HG03460 (cell line): ENCODE results near the gene TSC22D2.
A peak's percentile ranks its signal among the peaks of the same experiment; 100 is the strongest.

ENCODE experiments used
- ATAC-seq: cut with Tn5 transposase; IDR thresholded peaks from one replicate; pipeline ENCODE4 v1.9.1; 2021; ENCODE audit not compliant: unreplicated experiment

Gene TSC22D2

DNA sequence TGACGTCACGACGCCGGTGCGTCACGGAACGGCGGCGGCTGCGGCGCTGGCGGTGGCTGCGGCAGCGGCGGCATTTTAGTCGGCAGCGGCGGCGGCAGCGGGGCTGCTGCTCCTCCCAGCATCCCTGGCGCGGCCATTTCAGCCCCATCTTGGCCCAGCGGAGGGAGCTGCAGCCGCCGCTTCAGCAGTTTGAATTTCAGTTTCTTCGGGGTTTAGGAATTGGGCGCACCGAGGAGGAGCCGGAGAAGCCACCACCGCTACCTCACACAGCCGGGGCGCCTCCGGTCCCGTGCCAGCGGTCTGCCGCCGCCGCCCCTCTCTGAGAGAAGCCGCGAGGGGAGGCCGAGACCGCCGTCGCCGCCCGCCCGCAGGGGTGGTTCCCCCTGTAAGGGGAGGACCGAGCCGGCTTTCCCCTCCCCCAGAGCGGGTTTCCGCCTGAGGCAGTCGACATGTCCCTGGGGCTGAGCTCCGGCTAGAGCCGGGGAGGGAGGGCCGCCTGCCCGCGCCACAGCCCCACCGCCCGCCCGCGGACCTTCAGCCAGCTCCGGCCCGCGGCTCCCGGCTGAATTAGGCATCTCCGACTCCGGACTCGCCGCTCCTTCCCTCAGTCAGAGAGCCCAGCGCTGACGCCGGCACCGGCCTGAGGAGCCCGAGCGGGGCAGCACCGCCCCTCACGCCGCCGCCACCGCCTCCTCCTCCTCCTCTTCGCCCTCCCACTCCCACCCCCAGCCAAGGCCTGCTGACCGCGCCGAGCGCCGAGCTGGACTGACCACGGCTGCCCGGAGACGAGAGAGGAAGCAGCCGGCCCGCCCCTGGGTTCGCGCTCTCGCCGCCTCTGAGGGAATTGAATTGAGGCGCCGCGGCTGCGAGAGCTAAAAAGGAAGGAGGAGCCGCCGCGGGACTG, at the start of gene TSC22D2:
Gene TSC22D2, plus strand, starts transcription at position 78 of the 904 bp plus-strand sequence. CDS start 1,053 bp downstream, outside the sequence.
- peak; percentile 58 for ATAC-seq

- no peak for ATAC-seq
Observed at GRCh38 chr3:150359381-150359780, 48.7 kb upstream of the TSC22D2 start.

GRCh38 chr3:150360966-150361365, 47.1 kb upstream of the TSC22D2 start:
- no peak for ATAC-seq

DNA sequence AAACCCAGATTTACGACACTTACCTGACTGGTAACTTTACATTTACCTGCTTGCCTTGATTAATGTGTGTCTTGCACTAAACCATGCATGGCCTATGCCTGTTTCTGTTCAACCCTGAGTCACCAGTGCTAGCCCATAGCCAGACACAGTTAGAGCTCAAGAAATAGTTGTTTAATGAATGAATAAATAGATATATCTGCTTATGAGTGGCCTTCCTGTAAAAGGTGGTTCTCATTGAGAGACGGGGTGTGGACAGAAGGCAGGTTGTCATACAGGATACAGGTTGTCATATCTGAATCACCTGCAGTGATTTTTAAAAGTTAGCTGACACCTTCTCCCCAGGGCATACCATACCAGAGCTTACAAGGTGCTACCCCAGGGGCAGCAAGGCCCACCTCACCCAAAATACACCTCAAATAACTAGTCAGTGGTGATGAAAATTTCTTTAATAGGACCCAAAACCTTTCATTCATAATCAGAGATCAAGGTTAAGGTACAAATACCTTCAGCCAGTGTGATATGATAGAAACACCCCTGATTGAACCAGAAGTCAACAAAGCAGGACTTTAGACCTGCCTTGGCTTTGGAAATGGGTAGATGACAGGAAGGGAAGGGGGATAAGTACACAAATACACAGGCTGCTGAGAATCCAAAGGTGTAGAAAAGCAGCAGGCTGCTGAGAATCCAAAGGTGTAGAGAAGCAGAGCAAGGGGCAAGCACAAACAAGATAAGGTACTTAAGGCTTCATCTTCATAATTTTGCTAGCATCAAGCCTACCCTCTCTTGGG, 45.4 kb upstream of the TSC22D2 start:
- ATAC-seq: no peak

- no peak for ATAC-seq
Observed at GRCh38 chr3:150363420-150363819, 44.7 kb upstream of the TSC22D2 start.

DNA sequence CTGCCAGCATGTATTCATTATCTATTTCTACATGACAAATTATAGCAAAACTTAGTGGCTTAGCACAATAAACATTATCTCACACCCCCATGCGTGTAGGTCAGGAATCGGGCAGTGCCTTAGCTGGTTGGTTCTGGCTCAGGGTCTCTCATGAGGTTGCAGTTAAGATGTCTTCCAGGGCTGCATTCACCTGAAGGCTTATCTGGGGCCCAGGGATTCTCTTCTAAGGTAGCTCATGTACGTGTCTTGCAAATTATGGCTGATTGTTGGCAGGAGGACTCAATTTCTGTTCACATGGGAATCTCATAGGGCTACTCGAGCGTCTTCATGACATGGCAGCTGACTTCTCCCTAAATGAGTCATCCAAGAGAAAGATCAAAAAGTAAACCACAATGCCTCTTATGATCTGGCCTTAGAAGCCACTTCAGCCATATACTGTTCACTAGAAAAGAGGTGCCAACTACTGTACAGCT, 42.9 kb upstream of the TSC22D2 start:
- ATAC-seq: no peak

DNA sequence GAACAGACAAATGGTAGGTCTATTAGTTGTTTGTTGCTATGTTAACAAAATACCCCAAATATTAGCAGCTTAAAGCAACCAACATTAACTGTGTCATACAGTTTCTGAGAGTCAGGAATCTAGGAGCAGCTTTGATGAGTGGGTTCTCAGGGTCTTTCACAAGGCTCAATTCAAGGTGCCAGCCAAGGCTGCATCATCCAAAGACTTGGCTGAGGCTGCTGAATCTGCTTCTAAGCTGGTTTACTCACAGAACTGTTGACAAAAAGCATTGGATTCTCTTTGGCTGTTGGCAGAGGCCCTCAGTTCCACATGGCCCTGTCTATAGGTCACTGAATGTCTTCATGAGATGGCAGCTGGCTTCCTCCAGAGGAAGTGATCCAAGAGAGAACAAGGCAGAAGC, 40.3 kb upstream of the TSC22D2 start:
- no peak for ATAC-seq

DNA sequence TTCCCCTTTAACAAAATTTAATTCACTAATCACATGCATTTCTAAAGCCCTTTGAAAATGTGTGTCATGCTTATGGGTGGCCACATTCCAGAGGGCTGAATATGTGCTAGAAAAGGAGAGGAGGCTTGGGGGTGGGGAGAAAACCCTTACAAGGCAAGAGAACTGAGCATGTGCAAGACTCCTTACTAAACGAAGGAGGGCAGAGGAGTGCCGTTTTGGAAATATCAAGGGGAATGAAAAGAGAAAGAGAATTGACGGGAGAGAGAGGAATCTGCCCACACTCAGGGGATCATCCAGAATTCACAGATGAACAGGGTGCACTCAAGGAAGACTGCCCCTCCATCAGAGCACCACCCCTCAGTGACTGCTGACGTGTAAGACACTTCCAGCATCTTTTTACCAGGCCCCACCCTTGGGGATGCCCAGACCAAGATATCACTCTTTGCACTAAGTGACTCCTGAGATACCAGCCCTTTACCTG, 37.9 kb upstream of the TSC22D2 start:
- ATAC-seq: no peak

- ATAC-seq: no peak
Observed at GRCh38 chr3:150370999-150371398, 37.1 kb upstream of the TSC22D2 start.

GRCh38 chr3:150371741-150372254, 36.3 kb upstream of the TSC22D2 start:
- no peak for ATAC-seq

DNA sequence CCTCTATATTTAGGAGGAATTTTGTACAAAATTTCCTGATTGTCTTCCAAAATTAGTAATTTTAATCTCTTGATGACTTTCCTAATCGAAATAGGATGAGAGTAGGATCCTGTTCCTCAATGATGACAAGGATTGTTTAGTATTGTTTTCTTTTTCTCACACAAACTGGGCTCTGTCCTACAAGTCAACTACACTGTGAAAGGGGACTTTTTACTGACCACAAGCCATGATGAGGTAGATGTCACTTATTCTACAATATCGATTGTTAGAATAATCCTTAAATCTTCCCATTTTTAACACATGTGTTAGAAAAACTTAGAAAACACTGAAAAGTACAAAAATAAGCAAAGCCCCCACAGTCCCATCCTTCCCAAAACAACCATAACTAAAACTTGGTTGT, 35.8 kb upstream of the TSC22D2 start:
- ATAC-seq: no peak

- ATAC-seq: no peak
Observed at GRCh38 chr3:150372722-150373121, 35.4 kb upstream of the TSC22D2 start.

DNA sequence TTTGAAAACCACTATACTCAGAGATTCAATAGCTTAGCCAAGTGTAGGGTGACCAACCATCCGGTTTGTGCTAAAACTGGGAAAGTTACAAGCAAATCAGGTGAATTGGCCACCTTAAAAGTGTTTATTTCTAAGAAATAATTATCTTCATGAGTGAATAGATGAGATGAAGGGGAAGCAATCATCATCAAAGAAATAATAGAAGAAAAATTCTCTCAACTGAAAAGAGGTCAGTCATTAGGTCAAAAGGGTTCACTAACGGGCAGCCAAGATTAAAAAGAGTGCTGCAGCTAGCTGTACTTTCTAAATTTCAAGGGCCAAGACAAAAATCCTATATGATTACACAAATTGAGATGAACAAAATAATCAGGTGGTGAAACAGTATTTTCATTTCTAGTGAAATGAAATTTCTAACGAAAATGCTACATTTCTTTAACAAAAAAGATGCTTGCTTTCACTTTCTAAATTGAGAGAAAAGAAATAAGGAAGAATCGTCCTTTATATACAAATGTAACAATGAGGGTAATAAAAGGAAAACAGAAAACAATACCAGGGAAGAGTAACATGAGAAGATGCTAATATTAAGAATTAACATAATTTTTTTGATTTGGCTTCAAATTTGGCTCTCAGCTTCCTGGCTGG, 34.7 kb upstream of the TSC22D2 start:
- ATAC-seq: no peak

DNA sequence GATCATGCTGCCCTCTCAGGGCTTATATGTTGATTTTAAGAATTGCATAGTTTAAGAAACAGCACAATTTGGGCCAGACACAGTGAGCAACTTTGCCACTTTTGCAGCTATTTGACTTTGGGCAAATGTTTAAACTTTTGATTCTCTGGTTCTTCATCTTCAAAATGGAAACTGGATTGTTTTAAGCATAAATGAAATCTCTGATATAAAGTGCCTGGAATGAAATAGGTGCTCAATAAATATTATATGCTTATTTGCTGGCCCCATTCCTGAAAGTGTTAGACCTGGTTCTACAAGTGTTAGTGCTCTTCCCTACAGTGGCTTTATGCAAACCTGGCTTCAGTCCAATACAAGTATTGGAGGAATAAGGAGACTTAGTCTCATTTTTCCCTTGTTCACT, 33.1 kb upstream of the TSC22D2 start:
- no peak for ATAC-seq

DNA sequence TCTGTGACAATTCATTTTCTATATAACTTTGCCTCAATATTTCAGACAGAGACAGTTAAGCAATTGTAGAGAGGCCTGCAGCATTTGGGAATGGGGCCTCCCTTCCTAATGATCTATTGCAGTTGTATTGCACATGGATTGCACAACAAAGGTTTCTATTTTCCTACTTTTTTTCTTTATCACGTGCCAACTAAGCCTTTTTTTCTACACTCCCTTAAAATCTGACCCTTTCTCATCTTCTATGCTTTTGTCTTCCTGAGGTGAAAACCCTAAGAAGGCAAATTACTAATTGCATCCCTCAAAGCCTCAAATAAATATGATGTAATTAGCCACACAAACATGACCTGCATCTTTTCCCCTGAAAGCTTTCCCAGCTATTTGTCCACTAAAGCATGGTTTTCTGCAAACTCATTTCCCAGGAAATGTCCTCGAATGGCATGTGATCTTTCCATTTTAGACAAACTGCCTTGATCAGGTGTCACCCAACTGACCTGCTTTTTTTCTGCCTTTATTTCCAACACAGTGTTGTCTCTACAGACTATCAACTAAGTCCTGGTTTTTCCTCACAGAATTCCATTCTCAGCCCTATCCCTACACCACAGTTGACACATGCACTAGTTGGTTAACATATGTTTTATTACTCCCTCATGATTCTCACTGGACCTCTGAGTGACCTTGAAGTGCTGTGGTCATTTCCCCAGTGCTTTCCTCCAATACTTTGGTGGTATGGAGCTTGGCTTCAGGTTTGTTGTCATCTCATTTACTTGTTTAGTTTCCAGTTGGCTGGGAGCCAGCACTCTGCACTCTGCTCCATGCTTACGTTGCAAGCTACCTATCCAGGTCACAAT, 31.9 kb upstream of the TSC22D2 start:
- ATAC-seq: no peak

GRCh38 chr3:150377601-150378300, 30.3 kb upstream of the TSC22D2 start:
- no peak for ATAC-seq

- no peak for ATAC-seq
Observed at GRCh38 chr3:150378301-150378748, 29.8 kb upstream of the TSC22D2 start.

- no peak for ATAC-seq
Observed at GRCh38 chr3:150379469-150379868, 28.6 kb upstream of the TSC22D2 start.
